DND-41 (cell line): ENCODE results near the gene CYP17A1.
A peak's percentile ranks its signal among the peaks of the same experiment; 100 is the strongest.

Experiments
- ATAC-seq: fragments of 200-7000 bp; cut with Tn5 transposase; 3 replicates; pipeline ENCODE4 v1.9.1; 2021; ENCODE audit warnings: low read depth; ENCODE audit not compliant: insufficient read depth
- DNase-seq: peaks from one replicate; pipeline ENCODE4 v3.0.0-alpha.2; 2020
- H2AFZ ChIP-seq: 2 replicates; pipeline ENCODE4 v1.6.0; 2012; ENCODE audit warnings: low read depth, low read length
- H3K27ac ChIP-seq: 2 replicates; pipeline ENCODE4 v1.5.1; 2012; ENCODE audit warnings: low read length, inconsistent platforms
- H3K27me3 ChIP-seq: fragments of 200-600 bp; sonication (generic); 2 replicates; pipeline ENCODE4 v1.6.0; 2012; ENCODE audit warnings: low read length, mild to moderate bottlenecking, inconsistent platforms; ENCODE audit not compliant: insufficient read depth, poor library complexity
- H3K36me3 ChIP-seq: 2 replicates; pipeline ENCODE4 v1.5.1; 2012; ENCODE audit warnings: low read length, inconsistent platforms; ENCODE audit not compliant: insufficient read depth
- H3K4me1 ChIP-seq: 2 replicates; pipeline ENCODE4 v1.5.1; 2012; ENCODE audit warnings: mild to moderate bottlenecking, low read length; ENCODE audit not compliant: insufficient read depth
- H3K4me2 ChIP-seq: 2 replicates; pipeline ENCODE4 v1.6.0; 2012; ENCODE audit warnings: mild to moderate bottlenecking, moderate library complexity, low read length, inconsistent platforms; ENCODE audit not compliant: insufficient read depth
- H3K4me3 ChIP-seq, 2 experiments: fragments of 200-600 bp in 1 of 2; shearing (Covaris generic) in 1 of 2; 2 replicates each; pipeline ENCODE4 v1.5.1; 2012 to 2016; ENCODE audit warnings: inconsistent platforms in 2 of 2, low read length in 2 of 2, mild to moderate bottlenecking in 2 of 2, low read depth in 1 of 2, moderate library complexity in 1 of 2
- H3K79me2 ChIP-seq: 2 replicates; pipeline ENCODE4 v1.6.0; 2012; ENCODE audit warnings: low read length, inconsistent platforms; ENCODE audit not compliant: insufficient read depth
- H3K9ac ChIP-seq: 2 replicates; pipeline ENCODE4 v1.6.0; 2012; ENCODE audit warnings: low read depth, mild to moderate bottlenecking, inconsistent platforms, low read length, moderate library complexity
- H3K9me3 ChIP-seq: 2 replicates; pipeline ENCODE4 v1.5.1; 2012; ENCODE audit warnings: low read length, moderate library complexity, mild to moderate bottlenecking, inconsistent platforms; ENCODE audit not compliant: insufficient read depth, severe bottlenecking
- H4K20me1 ChIP-seq: 2 replicates; pipeline ENCODE4 v1.6.0; 2012; ENCODE audit warnings: low read length; ENCODE audit not compliant: insufficient read depth
- EZH2 ChIP-seq: IDR thresholded peaks from 3 replicates; pipeline ENCODE4 v1.6.1; 2012; ENCODE audit warnings: borderline replicate concordance, low read depth, mild to moderate bottlenecking, moderate library complexity, low read length, inconsistent platforms; ENCODE audit not compliant: severe bottlenecking
- TF ChIP-seq, protein P1 (sequence below): IDR thresholded peaks from 2 replicates; pipeline ENCODE4 v1.5.1; 2012; ENCODE audit warnings: borderline replicate concordance, low read length, moderate library complexity, mild to moderate bottlenecking; ENCODE audit not compliant: poor library complexity, severe bottlenecking; ENCODE audit errors: extremely low read depth

The CYP17A1 gene

DNA sequence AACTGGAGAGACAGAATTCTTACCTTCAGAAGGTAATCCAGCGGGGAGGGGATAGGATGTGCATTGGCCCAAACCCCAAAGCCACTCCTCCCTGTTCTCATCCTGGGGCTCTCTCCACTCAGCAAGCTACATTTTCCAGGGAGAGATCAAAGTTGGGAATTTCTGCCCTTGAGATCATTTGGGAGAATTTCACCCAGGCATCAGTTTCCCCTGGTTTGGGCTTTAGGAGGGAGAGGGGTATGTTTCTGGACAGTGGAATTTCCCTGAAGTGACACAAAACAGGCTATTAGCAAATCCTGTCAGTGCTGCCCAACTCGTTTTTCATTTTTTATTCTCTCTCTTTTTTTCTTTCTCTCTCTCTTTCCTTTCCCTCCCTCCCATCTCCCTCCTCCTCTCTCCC is 35.7 kb downstream of the CYP17A1 start:
- H3K4me3 ChIP-seq, result no peak overlapping the region

GRCh38 chr10:102800611-102801335 is 36.4 kb downstream of the CYP17A1 start:
- peaks cover 60% of the 10 kb centered on the region for H3K36me3 ChIP-seq
- no peak overlapping the region for H2AFZ ChIP-seq
- no peak overlapping the region for H3K4me3 ChIP-seq
- H4K20me1 ChIP-seq, result peaks cover 6% of the 10 kb centered on the region; the same call in 1 of the 2 replicates
- ATAC-seq (no peak), DNase-seq (no peak)
- TF ChIP-seq, protein P1, sequence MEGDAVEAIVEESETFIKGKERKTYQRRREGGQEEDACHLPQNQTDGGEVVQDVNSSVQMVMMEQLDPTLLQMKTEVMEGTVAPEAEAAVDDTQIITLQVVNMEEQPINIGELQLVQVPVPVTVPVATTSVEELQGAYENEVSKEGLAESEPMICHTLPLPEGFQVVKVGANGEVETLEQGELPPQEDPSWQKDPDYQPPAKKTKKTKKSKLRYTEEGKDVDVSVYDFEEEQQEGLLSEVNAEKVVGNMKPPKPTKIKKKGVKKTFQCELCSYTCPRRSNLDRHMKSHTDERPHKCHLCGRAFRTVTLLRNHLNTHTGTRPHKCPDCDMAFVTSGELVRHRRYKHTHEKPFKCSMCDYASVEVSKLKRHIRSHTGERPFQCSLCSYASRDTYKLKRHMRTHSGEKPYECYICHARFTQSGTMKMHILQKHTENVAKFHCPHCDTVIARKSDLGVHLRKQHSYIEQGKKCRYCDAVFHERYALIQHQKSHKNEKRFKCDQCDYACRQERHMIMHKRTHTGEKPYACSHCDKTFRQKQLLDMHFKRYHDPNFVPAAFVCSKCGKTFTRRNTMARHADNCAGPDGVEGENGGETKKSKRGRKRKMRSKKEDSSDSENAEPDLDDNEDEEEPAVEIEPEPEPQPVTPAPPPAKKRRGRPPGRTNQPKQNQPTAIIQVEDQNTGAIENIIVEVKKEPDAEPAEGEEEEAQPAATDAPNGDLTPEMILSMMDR, result no peak
- TF ChIP-seq EZH2, result no peak
- no peaks in the 10 kb centered on the region for H3K9me3 ChIP-seq
- H3K4me1 ChIP-seq, result no peaks in the 10 kb centered on the region
- H3K9ac ChIP-seq, result no peak overlapping the region
- H3K4me2 ChIP-seq, result no peak overlapping the region
- no peaks in the 10 kb centered on the region for H3K27me3 ChIP-seq
- H3K79me2 ChIP-seq, result peaks cover 30% of the 10 kb centered on the region
- no peak overlapping the region for H3K27ac ChIP-seq

More for the DNA sequence above, 35.7 kb downstream of the CYP17A1 start:
- TF ChIP-seq, protein P1, result no peak
- no peak for TF ChIP-seq EZH2
- Histone ChIP-seq H2AFZ (no peak overlapping the region), H4K20me1 (peaks cover 3% of the 10 kb centered on the region; the same call in 1 of the 2 replicates), H3K79me2 (peaks cover 28% of the 10 kb centered on the region), H3K27me3 (no peaks in the 10 kb centered on the region), H3K27ac (0 out of 2 replicates have a peak overlapping the region, but pooled peaks have one; percentile 38), H3K9me3 (no peaks in the 10 kb centered on the region), H3K4me2 (no peak overlapping the region), H3K36me3 (peaks cover 60% of the 10 kb centered on the region), H3K9ac (no peak overlapping the region), H3K4me1 (no peaks in the 10 kb centered on the region)
- DNase-seq (no peak), ATAC-seq (no peak)

DNA sequence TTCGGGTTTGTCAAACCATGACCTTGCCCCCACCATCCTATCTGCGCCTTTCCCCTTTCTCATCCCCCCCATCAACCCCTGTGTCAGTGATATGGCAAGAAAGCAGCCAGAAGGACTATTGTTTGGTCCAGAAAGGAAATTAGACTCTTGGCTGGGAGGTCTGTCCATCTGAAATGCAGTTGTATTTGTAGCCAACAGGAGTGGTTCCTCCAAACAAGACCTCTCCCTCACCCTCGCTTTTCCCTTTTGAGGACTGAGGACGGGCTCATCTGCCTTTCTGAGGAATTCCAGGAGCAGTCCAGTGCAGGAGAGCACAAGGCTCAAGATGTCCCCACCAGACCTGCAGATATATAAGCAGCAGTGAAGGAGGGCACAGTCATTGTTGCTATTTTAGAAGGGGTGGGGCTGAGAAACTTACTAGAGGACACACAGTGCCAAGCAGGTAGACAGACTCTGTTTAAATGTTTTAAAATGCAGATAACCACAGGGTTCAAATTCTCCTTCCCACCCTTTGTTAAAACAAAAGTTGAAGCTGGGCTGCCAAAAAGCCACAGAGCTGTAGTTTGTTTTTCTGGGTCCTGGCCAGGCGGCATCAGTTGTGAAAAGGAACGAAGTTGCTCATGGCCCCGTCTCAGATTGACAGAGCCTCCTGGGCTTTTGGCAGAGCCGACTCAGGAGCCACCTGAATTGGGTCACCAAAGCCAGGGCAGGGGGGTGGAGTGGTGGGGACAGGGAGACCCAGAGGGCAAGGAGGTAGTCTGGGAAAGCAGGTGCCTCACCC is 37.3 kb downstream of the CYP17A1 start:
- Histone ChIP-seq H3K79me2 (peaks cover 33% of the 10 kb centered on the region), H3K27me3 (no peaks in the 10 kb centered on the region), H3K27ac (no peak overlapping the region), H3K4me1 (no peaks in the 10 kb centered on the region), H3K9ac (no peak overlapping the region), H3K36me3 (peaks cover 53% of the 10 kb centered on the region), H3K9me3 (no peaks in the 10 kb centered on the region), H2AFZ (no peak overlapping the region), H4K20me1 (peaks cover 6% of the 10 kb centered on the region; the same call in 1 of the 2 replicates), H3K4me3 (no peak overlapping the region), H3K4me2 (no peak overlapping the region)
- no peak for DNase-seq
- TF ChIP-seq EZH2, result no peak
- TF ChIP-seq, protein P1, result no peak
- ATAC-seq, result no peak
